Psoas muscle (tissue), 8 donors: Measurements from ENCODE around the gene KRT71. TPM values are rescaled to one million over a fixed set of nuclear protein-coding genes. Genes with fewer than 3 reads are reported as not detected.

Experiments
- ATAC-seq, 4 donors: fragments of 200-7000 bp; cut with Tn5 transposase; one replicate each; pipeline ENCODE4 v1.9.1; 2020; ENCODE audit warnings: moderate library complexity in 3 of 4, mild to moderate bottlenecking in 2 of 4
- DNase-seq, 2 donors: peaks; one replicate each; pipeline ENCODE4 v3.0.0-alpha.2; 2020
- H3K27ac ChIP-seq: fragments of 200-600 bp; one replicate; pipeline ENCODE4 v1.8.0; 2022
- H3K27me3 ChIP-seq, 3 donors: fragments of 200-600 bp in 1 of 3; one replicate each; pipeline versions ENCODE4 v1.6.1 to v1.8.0; 2013 to 2022; ENCODE audit warnings: low read length in 2 of 3, mild to moderate bottlenecking in 2 of 3, moderate library complexity in 1 of 3; ENCODE audit not compliant: insufficient read depth in 3 of 3
- H3K36me3 ChIP-seq, 2 donors: fragments of 200-600 bp in 1 of 2; one replicate each; pipeline versions ENCODE4 v1.6.1 to v1.8.0; 2013 to 2022; ENCODE audit warnings: low read depth in 1 of 2, mild to moderate bottlenecking in 1 of 2, moderate library complexity in 1 of 2; ENCODE audit not compliant: insufficient read depth in 1 of 2
- H3K4me1 ChIP-seq: fragments of 200-600 bp; one replicate; pipeline ENCODE4 v1.8.0; 2022
- H3K4me3 ChIP-seq: fragments of 200-600 bp; one replicate; pipeline ENCODE4 v1.8.0; 2022; ENCODE audit warnings: mild to moderate bottlenecking
- H3K9me3 ChIP-seq: fragments of 200-600 bp; one replicate; pipeline ENCODE4 v1.8.0; 2022
- WGBS, 3 donors: extraction: QIAGEN DNeasy Blood & Tissue Kit; methylation state at CpG; one replicate each; pipeline versions ENCODE4 v1.1.6 to v1.1.7; 2013; 5-methylcytosine and 5-hydroxymethylcytosine counted together
- intact Hi-C, 2 donors: fragments of 100-400 bp; cut with DNase I; formaldehyde crosslinking; loops; one replicate each; pipeline versions ENCODE4 v1.11.0 to v1.14.2; 2022
- polyA plus RNA-seq, 3 donors: library from polyadenylated mRNA; stranded (reverse); fragments of 200-250 nt; gene quantifications; one replicate each; pipeline ENCODE4 v1.2.3, GENCODE V29; 2013
- total RNA-seq, 4 donors: library from RNA; stranded (reverse); fragmentation: NEBNext Ultra II Directional in 2 of 4; extraction: Animal tissue kit (Norgen Biotek cat#: 25700) in 2 of 4; gene quantifications; one replicate each; pipeline versions ENCODE4 v1.2.1 to v1.2.4, GENCODE V29; 2021 to 2023
- TF ChIP-seq, protein P1 (sequence below): fragments of 200-600 bp; IDR thresholded peaks from one replicate; pipeline ENCODE4 v1.8.0; 2022; ENCODE audit warnings: antibody characterized with exemption
- donor health status: healthy with polysubstance abuse.
- donor health status: DM: no; HTN: no; CAD: no; lungs with moderate emphysema.
- donor health status: Bipolar disorder and iron deficiency.
- donor health status: healthy.
- donor health status: DM: yes; HTN: yes; CAD: no.
- donor health status: DM: no; HTN: no; CAD: no.
- donor health status: DM: no; HTN: no; CAD: no.
- donor health status: DM: yes; HTN: yes; CAD: no.

Gene KRT71
- total and polyA plus RNA-seq, 7 donors: not detected

DNA sequence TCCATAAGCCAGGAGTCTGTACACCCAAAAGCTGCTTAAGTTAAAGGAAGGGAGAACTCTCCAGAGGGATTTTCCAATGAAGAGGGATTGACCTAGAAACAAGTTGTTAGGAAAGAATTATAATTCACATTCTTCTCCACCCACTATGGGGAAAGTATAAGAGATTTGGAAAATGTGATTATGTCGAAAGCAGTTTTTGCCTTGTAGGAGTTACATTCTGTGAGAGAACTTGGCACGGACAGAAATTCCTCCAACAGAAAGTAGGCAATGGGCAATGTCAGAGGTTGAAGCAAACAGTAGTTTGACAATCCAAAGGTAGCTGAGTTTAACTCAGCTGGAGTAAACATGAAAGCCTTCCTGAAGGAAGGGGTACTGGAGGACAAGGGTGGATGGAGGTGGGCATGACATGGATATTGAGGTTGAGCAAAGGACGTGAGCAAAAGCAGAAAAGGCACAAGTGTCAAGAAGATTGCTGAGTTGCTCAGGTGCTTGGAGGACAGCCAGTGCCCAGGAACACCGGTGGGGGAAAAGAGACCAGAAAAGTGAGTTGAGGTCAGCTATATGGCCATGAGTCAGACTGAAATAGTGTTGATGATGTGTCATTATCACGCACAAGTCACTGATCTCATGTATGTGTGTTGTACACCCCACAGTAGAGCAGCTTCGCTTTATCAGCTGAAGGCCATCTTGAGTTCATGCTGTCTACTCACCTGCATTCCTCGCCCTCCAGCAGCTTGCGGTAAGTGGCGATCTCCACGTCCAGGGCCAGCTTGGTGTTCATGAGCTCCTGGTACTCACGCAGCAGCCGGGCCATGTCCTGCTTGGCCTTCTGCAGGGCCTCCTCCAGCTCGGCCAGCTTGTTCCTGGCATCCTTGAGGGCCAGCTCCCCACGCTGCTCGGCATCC is 36.8 kb downstream of the KRT71 start:
- no peak for DNase-seq
- Histone ChIP-seq H3K4me1 (no peaks in the 10 kb centered on the region), H3K27me3 (peaks cover 0 to 2% (median 0%) of the 10 kb centered on the region in 3 donors), H3K36me3 (no peaks in the 10 kb centered on the region), H3K9me3 (peaks cover 2% of the 10 kb centered on the region), H3K4me3 (no peak overlapping the region), H3K27ac (no peak overlapping the region)
- no peak for ATAC-seq
- TF ChIP-seq, protein P1, sequence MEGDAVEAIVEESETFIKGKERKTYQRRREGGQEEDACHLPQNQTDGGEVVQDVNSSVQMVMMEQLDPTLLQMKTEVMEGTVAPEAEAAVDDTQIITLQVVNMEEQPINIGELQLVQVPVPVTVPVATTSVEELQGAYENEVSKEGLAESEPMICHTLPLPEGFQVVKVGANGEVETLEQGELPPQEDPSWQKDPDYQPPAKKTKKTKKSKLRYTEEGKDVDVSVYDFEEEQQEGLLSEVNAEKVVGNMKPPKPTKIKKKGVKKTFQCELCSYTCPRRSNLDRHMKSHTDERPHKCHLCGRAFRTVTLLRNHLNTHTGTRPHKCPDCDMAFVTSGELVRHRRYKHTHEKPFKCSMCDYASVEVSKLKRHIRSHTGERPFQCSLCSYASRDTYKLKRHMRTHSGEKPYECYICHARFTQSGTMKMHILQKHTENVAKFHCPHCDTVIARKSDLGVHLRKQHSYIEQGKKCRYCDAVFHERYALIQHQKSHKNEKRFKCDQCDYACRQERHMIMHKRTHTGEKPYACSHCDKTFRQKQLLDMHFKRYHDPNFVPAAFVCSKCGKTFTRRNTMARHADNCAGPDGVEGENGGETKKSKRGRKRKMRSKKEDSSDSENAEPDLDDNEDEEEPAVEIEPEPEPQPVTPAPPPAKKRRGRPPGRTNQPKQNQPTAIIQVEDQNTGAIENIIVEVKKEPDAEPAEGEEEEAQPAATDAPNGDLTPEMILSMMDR: no peak
- 90 to 92% (median 90%) methylated on average over 15 of the region's 15 CpGs for WGBS, 3 donors
- intact Hi-C loops: no loop called here

DNA sequence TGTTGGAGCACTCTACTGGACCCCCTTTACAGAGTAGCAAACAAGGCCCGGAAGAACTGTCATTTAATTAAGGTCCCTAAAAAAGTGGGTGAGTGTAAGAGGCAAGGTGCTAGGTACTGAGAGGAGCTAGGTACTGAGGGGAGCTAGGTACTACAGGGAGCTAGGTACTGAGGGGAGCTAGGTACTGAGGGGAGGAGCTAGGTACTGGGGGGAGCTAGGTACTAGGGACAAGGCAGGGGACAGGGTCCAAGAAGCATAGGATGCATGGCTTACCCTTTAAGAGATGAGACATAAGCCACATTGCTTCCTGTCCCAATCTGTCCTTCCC is 37.7 kb downstream of the KRT71 start:
- no peaks in the 10 kb centered on the region for H3K4me1 ChIP-seq
- ATAC-seq (no peak), DNase-seq (no peak)
- H3K4me3 ChIP-seq: no peak overlapping the region
- TF ChIP-seq, protein P1: no peak
- WGBS, 3 donors: 95 to 100% (median 98%) methylated on average over 1 of the region's 1 CpG
- H3K27ac ChIP-seq: no peak overlapping the region
- intact Hi-C loops: no loop called here
- peaks cover 6% of the 10 kb centered on the region for H3K9me3 ChIP-seq
- H3K27me3 ChIP-seq: peaks cover 0 to 3% (median 2%) of the 10 kb centered on the region in 3 donors
- no peaks in the 10 kb centered on the region for H3K36me3 ChIP-seq

DNA sequence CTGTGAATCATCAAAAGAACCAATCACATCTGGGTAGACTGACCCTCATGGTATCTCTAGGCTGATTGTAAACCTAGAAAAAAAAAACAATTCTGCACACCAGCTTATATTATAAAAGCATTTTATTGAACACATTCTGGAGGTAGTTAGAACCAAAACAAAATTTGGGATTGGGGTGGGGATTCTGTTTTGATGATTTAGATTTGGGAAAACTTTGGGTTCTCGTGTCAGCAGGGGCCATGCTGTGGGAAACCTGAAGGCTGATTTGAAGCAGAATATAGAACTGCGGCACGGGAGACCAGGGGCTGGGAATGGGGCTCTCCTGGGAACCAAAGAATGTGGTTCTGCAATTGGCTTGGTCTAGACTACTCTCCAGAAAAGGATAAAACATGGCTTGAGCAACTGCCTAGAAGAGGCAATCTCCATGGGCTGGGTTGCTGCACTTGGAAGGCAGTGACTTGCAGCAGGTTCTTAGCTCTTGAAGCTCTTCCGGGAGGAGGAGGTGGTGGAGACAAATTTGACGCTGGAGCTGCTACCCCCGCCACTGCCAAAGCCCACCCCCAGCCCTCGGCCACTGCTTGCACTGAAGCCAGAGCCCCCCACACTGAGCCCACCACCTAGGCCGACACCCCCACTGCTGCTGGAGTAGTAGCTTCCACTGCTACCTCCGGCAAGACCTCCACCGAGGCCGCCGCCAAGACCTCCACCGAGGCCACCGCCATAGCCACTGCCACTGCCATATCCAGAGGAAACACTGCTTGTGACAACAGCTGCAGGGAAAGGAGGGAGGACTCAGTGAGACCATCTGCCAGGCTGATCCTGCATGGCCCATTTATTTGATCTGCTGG is 38.2 kb downstream of the KRT71 start:
- H3K4me3 ChIP-seq: no peak overlapping the region
- ATAC-seq (no peak), DNase-seq (no peak)
- peaks cover 6% of the 10 kb centered on the region for H3K9me3 ChIP-seq
- intact Hi-C loops: no loop called here
- WGBS, 3 donors: 88 to 92% (median 91%) methylated on average over 14 of the region's 14 CpGs
- H3K27ac ChIP-seq: no peak overlapping the region
- TF ChIP-seq, protein P1: no peak
- H3K4me1 ChIP-seq: no peaks in the 10 kb centered on the region
- peaks cover 0 to 9% (median 2%) of the 10 kb centered on the region in 3 donors for H3K27me3 ChIP-seq
- H3K36me3 ChIP-seq: no peaks in the 10 kb centered on the region

DNA sequence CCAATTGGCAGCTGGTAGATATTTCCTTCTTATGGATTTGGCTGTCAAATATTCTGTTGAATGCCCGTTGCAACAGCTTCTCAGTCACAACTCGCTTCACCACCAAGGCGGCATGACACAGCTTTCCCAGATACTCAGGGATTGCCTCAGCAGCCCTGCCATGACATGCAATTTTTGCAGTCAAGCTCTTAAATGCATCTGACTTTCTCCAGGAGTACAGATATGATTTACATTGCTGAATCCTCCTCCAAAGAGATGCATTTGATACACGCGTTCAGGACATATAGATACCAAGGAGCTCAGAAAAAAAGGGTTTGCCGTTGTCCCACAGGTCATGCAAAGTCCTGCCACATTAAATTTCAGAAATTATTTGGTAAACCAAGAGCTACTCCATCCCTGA is 39.2 kb downstream of the KRT71 start:
- intact Hi-C loops: no loop called here
- 81 to 88% (median 86%) methylated on average over 6 of the region's 6 CpGs for WGBS, 3 donors
- Histone ChIP-seq H3K36me3 (no peaks in the 10 kb centered on the region), H3K4me3 (no peak overlapping the region), H3K27me3 (peaks cover 0 to 10% (median 3%) of the 10 kb centered on the region in 3 donors), H3K9me3 (peaks cover 6% of the 10 kb centered on the region), H3K27ac (no peak overlapping the region), H3K4me1 (no peaks in the 10 kb centered on the region)
- TF ChIP-seq, protein P1: no peak
- DNase-seq: no peak
- no peak for ATAC-seq
